NB4 (cell line): ENCODE measurements around the gene ESR1.
A peak's percentile ranks its signal among the peaks of the same experiment; 100 is the strongest.
"Not testable (repeated sequence)": the region's sequence is repeated elsewhere in the genome, so short reads cannot be mapped to it uniquely, and the experiment has no call there.

ENCODE experiments used
- DNase-seq: peaks from one replicate; pipeline ENCODE4 v3.0.0; 2010; ENCODE audit warnings: low read depth
- H3K4me3 ChIP-seq: one replicate; pipeline ENCODE4 v1.5.1; 2011; ENCODE audit warnings: mild to moderate bottlenecking, low read depth, low read length, moderate library complexity
- CTCF ChIP-seq: IDR thresholded peaks from one replicate; pipeline ENCODE4 v1.5.1; 2012; ENCODE audit warnings: low read depth, low read length
- MAX ChIP-seq: IDR thresholded peaks from 2 replicates; pipeline ENCODE4 v1.6.1; 2011; ENCODE audit warnings: low read depth, low read length
- MYC ChIP-seq: IDR thresholded peaks from 2 replicates; pipeline ENCODE4 v1.6.1; 2011; ENCODE audit warnings: low read depth, low read length
- POLR2A ChIP-seq: IDR thresholded peaks from 2 replicates; pipeline ENCODE4 v1.6.1; 2011; ENCODE audit warnings: mild to moderate bottlenecking; ENCODE audit not compliant: insufficient read length; ENCODE audit errors: extremely low read depth

ESR1 gene

GRCh38 chr6:151975795-151976194, 168.3 kb downstream of the ESR1 start:
- no peak for DNase-seq
- no peak overlapping the region for H3K4me3 ChIP-seq
- TF ChIP-seq CTCF (no peak), POLR2A (no peak)

- H3K4me3 ChIP-seq, DNase-seq: not testable (repeated sequence)
Measured at GRCh38 chr6:151988199-151988598, 180.7 kb downstream of the ESR1 start.

GRCh38 chr6:151992091-151992490, 184.6 kb downstream of the ESR1 start:
- no peak overlapping the region for H3K4me3 ChIP-seq
- DNase-seq, result peak; percentile 4
- TF ChIP-seq POLR2A (no peak), MYC (no peak), MAX (no peak), CTCF (no peak)

- H3K4me3 ChIP-seq, result no peak overlapping the region
- no peak for DNase-seq
- TF ChIP-seq MYC (no peak), MAX (no peak), POLR2A (no peak), CTCF (no peak)
Measured at GRCh38 chr6:151993364-151993763, 185.9 kb downstream of the ESR1 start.

GRCh38 chr6:151998784-151999183, 191.3 kb downstream of the ESR1 start:
- TF ChIP-seq MAX, result no peak
- TF ChIP-seq CTCF, result no peak
- TF ChIP-seq POLR2A, result no peak
- no peak for TF ChIP-seq MYC
- DNase-seq, result no peak
- H3K4me3 ChIP-seq, result no peak overlapping the region

GRCh38 chr6:151999194-151999593, 191.7 kb downstream of the ESR1 start:
- TF ChIP-seq CTCF (no peak), POLR2A (no peak), MYC (no peak), MAX (no peak)
- no peak for DNase-seq
- H3K4me3 ChIP-seq, result no peak overlapping the region

GRCh38 chr6:152001408-152001807, 193.9 kb downstream of the ESR1 start:
- TF ChIP-seq POLR2A, result no peak
- TF ChIP-seq MAX, result no peak
- no peak for TF ChIP-seq CTCF
- no peak for TF ChIP-seq MYC
- no peak for DNase-seq
- H3K4me3 ChIP-seq, result no peak overlapping the region
